Skeletal muscle satellite cell (primary cell): ENCODE data around the gene PRG3.
"Not testable (repeated sequence)": the region's sequence is repeated elsewhere in the genome, so short reads cannot be mapped to it uniquely, and the experiment has no call there.

Experiments used
- H3K27me3 ChIP-seq: 2 replicates; pipeline ENCODE4 v1.7.0; 2013; ENCODE audit warnings: low read length; ENCODE audit not compliant: control insufficient read depth, insufficient read depth
- H3K36me3 ChIP-seq: 2 replicates; pipeline ENCODE4 v1.7.0; 2013; ENCODE audit warnings: mild to moderate bottlenecking, control low read depth, low read length; ENCODE audit not compliant: insufficient read depth
- H3K4me1 ChIP-seq: 2 replicates; pipeline ENCODE4 v1.7.0; 2013; ENCODE audit warnings: low read length; ENCODE audit not compliant: control insufficient read depth, insufficient read depth
- H3K4me2 ChIP-seq: 2 replicates; pipeline ENCODE4 v1.7.0; 2013; ENCODE audit warnings: mild to moderate bottlenecking, low read length
- H3K4me3 ChIP-seq: 2 replicates; pipeline ENCODE4 v1.7.0; 2013; ENCODE audit warnings: low read length
- H3K9ac ChIP-seq: 2 replicates; pipeline ENCODE4 v1.7.0; 2013; ENCODE audit warnings: mild to moderate bottlenecking, low read depth, low read length, moderate library complexity
- H3K9me3 ChIP-seq: replicated peaks from 2 replicates; pipeline ENCODE4 v1.7.0; 2013; ENCODE audit warnings: mild to moderate bottlenecking, control low read depth, low read length

Gene PRG3

DNA sequence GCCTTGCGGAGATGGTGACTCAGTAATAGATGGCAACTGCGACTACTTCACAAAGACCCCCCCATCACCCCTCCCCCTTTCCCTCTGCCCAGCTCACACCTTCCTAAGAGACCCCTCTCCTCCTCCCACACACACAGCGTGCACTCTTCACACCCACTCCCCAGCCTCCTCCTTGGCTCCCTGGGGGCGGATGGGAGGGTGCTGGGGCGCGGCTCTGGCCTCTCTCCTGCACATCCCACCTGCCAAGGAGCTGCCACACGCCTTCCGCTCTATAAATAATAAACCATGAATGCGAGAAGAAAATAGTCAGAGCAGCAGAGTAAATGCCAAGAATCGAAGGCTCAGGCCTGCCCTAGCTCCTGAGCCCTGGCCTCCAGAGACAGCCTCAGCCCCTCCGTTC lies 38.2 kb downstream of the PRG3 start:
- H3K9ac ChIP-seq: no peak overlapping the region
- H3K4me1 ChIP-seq: no peaks in the 10 kb centered on the region
- H3K36me3 ChIP-seq: no peaks in the 10 kb centered on the region
- no peaks in the 10 kb centered on the region for H3K9me3 ChIP-seq
- no peak overlapping the region for H3K4me2 ChIP-seq
- H3K4me3 ChIP-seq: no peak overlapping the region
- peaks cover 26% of the 10 kb centered on the region for H3K27me3 ChIP-seq

DNA sequence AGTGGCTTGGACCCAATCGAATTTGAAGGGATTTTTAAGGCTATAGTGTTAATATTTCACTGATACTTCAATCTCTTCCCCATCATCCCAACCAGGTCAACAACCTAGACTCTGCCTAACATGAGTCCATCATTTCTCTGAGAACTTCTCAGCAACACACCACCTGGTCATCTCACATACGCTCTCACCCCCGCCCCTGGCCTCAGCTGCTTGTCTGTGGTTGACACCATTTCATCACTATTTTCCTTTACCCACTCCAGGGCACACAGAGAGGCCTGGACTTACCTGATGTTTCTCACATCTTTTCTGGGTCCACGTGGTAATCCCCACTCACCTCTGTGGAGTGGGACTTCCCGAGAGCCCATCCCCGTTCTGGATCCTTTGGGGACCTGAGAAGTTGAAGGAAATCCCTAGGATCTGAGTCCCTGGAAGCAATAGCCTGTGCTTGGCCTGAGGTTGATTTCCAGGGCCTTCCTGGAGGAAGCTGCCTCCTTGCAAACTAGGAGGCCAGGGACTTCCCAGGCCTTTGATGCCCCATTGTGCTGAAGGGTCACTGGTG lies 39.6 kb downstream of the PRG3 start:
- H3K9ac ChIP-seq: no peak overlapping the region
- no peak overlapping the region for H3K4me3 ChIP-seq
- no peak overlapping the region for H3K4me2 ChIP-seq
- H3K9me3 ChIP-seq: no peaks in the 10 kb centered on the region
- H3K27me3 ChIP-seq: peaks cover 26% of the 10 kb centered on the region
- no peaks in the 10 kb centered on the region for H3K36me3 ChIP-seq
- peaks cover 3% of the 10 kb centered on the region for H3K4me1 ChIP-seq

DNA sequence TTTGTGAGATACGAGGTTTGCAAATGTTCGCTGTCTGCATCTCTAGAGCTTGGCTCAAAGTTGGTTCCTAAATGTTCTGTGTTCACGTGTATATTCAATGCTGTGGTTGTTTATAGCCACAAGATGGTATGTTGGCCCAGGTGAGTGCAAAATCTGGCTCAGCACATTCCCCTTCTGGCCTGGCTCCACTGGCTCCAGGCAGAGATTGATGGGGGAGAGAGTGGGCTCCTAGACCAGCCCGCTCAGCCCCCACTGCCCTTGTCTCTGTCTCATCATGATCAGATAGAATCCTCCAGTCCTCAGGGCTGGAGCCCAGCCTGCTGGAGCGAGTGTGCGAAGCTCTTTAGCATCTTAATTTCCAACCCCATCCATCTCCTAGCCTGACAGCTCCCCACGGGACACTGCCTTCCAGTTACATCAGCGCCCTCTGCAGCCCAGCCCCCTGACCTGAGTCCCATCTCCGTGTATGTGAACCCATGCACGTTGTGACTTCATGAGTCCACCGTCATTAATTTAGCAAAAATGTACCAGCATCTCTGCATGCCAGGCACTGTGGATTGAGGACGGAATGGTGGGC lies 40.8 kb downstream of the PRG3 start:
- Histone ChIP-seq H3K4me3 (no peak overlapping the region), H3K4me1 (peaks cover 7% of the 10 kb centered on the region), H3K9ac (no peak overlapping the region), H3K27me3 (peaks cover 26% of the 10 kb centered on the region), H3K36me3 (no peaks in the 10 kb centered on the region), H3K4me2 (no peak overlapping the region), H3K9me3 (no peaks in the 10 kb centered on the region)

DNA sequence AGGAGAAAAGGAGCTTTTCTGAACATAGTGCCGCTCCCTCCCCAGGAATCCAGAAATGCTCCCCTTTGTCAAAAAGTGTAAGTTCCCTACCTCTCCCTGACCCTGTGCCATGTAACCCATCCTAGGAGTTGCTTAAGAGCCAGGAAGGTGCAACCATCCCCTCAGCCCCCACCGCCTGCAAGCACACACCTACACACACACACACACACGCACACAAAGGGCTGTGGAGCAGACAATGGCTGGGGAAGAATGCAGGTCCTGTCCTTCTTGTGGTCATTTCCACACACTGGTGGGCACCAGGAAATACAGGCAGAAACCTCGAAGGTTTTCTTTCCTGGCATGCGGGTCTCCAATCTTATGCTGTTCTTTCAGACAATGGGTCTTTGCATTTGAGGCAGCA lies 41.6 kb downstream of the PRG3 start:
- no peak overlapping the region for H3K9ac ChIP-seq
- H3K4me2 ChIP-seq: no peak overlapping the region
- H3K4me3 ChIP-seq: no peak overlapping the region
- peaks cover 3% of the 10 kb centered on the region for H3K36me3 ChIP-seq
- peaks cover 15% of the 10 kb centered on the region for H3K4me1 ChIP-seq
- H3K27me3 ChIP-seq: peaks cover 26% of the 10 kb centered on the region
- no peaks in the 10 kb centered on the region for H3K9me3 ChIP-seq

DNA sequence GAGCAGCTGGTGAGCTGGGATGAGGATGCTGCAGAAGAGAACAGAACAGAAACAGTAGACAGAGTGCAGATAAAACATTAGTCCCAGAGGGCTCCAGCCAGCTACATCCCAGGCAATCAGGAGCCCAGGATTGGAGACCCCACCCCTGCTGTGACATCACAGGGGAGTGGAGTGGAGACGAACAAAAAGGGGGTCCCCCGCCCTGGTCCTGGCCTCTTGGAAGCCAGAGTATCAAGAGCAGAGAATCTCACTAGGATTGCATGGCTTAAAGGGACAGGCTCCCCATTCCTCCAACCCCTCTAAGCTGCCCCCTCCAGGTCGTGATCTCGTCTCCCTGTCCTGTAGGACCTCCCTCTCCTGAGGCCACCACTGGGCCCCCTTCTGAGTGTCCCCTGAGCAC lies 42.8 kb downstream of the PRG3 start, which contains the start of gene P2RX3:
Gene P2RX3 (plus strand): TSS at position 211 of the 400 bp plus-strand sequence. CDS start 199 bp downstream, outside the sequence.
- no peak within 1 kb of the TSS for H3K9ac ChIP-seq
- no peaks in the 10 kb centered on the region for H3K9me3 ChIP-seq
- H3K36me3 ChIP-seq: peaks cover 12% of the 10 kb centered on the region
- no peak within 1 kb of the TSS for H3K4me3 ChIP-seq
- peaks cover 18% of the 10 kb centered on the region for H3K4me1 ChIP-seq
- H3K4me2 ChIP-seq: no peak within 1 kb of the TSS
- H3K27me3 ChIP-seq: peaks cover 26% of the 10 kb centered on the region

DNA sequence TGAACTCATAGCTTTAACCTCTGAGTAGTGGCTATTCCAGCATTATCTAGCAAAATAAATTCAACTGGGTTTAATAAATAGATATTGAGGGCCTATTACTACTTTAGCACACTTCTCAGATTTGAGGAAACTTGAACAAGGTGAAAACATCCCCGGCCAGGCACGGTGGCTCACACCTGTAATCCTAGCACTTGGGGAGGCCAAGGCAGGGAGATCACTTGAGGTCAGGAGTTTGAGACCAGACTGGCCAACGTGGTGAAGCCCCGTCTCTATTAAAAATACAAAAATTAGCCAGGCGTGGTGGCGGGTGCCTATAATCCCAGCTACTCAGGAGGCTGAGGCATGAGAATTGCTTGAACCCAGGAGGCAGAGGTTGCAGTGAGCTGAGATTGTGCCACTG lies 44.1 kb downstream of the PRG3 start:
- peaks cover 26% of the 10 kb centered on the region for H3K27me3 ChIP-seq
- not testable (repeated sequence) for H3K4me3 ChIP-seq, H3K9ac ChIP-seq

DNA sequence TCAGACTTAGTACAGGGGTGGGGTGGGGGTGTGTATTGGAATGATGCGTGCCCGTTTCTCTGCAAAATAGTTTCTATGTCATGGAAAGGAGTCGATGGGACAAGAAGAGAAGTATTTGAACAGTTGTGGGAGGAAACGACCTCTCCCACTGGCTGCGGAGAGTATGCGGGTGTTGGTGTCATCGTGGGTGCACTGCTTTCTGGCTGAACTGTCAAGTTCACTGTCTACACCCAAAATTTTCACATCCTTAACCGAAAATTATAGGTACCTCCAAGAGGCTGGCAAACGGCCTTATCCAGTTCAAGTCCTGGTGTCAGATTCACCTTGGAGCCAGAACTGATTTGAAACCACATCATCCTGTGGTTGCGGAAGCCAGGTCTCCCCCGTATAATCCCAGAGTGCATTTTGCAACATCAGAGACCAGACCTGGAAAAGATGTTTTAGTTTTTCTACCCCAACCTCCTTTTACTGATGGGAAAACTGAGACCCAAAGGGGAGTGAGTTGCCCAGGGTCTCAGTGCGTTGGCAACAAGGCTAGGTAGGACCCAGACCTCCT lies 44.8 kb downstream of the PRG3 start:
- peaks cover 18% of the 10 kb centered on the region for H3K4me1 ChIP-seq
- H3K36me3 ChIP-seq: peaks cover 31% of the 10 kb centered on the region
- H3K4me3 ChIP-seq: peak overlapping the region; percentile 83

More for the DNA sequence above, 44.1 kb downstream of the PRG3 start:
- H3K9me3 ChIP-seq, H3K4me2 ChIP-seq: not testable (repeated sequence)
- Histone ChIP-seq H3K36me3 (peaks cover 24% of the 10 kb centered on the region), H3K4me1 (peaks cover 18% of the 10 kb centered on the region)

DNA sequence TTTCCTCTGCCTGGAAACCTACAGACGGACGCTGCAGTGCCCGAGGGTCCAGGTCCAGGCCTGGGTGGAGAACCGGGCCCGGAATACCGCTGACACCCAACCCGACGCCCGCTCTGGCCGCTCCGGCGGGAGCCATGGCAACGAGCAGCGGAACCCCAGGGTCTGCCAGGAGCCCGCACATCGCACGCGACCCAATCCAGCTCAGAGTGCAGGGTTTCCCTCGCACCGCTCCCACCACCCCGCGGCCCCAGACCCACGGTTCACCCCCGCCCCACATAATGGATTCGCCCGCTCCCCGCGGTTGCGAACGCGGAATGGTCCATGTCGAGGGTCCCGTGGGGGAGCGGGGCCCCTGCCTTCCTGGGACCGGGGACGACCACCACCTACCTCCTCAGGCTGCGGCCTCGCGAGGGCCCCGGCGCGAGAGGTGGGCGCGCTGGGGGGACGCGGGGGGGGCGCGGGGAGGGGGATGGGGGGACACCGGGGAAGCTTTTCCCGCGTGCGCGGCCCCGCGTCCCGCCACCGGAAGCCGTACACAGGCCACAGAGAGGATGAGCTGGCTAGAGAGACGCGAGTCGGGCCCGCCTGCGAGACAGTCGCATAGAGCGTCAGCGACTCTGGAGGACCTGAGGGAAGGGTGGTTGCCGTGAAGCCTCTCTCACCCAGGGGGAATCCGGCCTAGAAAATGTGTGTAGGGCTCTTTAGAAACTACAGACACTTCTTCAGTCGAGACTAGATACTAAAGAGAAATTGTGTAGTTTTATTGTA lies 45.4 kb downstream of the PRG3 start, which contains the start of gene SSRP1:
Gene SSRP1 (minus strand): TSS at position 550 of the 768 bp plus-strand sequence. CDS start 771 bp downstream, outside the sequence.
- peaks cover 18% of the 10 kb centered on the region for H3K4me1 ChIP-seq
- H3K27me3 ChIP-seq: peaks cover 18% of the 10 kb centered on the region
- H3K4me3 ChIP-seq: peak within 1 kb of the TSS; percentile 83
- H3K9me3 ChIP-seq: no peaks in the 10 kb centered on the region
- peaks cover 37% of the 10 kb centered on the region for H3K36me3 ChIP-seq
- H3K4me2 ChIP-seq: peak within 1 kb of the TSS; percentile 92
- H3K9ac ChIP-seq: peak within 1 kb of the TSS; percentile 90

More for the DNA sequence above, 44.8 kb downstream of the PRG3 start:
- H3K9ac ChIP-seq: peak overlapping the region; percentile 89
- peaks cover 24% of the 10 kb centered on the region for H3K27me3 ChIP-seq
- peak overlapping the region; percentile 92 for H3K4me2 ChIP-seq
- no peaks in the 10 kb centered on the region for H3K9me3 ChIP-seq

DNA sequence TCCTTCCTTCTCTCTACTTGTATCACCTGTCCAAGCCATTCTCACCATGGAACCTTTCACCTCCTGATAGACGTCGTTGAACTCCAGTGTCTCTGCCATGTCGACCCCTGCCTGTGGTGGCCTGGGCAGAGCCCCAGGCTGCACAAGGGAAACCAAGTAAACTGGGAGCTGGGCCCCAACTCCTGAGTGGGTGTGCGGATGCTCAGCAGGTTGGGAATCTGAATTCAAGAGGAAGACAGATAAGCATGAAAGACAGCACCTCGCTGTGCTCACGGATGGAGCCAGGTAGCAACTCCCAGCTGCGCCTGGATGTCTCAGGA lies 46.0 kb downstream of the PRG3 start:
- peaks cover 42% of the 10 kb centered on the region for H3K36me3 ChIP-seq
- no peaks in the 10 kb centered on the region for H3K9me3 ChIP-seq

DNA sequence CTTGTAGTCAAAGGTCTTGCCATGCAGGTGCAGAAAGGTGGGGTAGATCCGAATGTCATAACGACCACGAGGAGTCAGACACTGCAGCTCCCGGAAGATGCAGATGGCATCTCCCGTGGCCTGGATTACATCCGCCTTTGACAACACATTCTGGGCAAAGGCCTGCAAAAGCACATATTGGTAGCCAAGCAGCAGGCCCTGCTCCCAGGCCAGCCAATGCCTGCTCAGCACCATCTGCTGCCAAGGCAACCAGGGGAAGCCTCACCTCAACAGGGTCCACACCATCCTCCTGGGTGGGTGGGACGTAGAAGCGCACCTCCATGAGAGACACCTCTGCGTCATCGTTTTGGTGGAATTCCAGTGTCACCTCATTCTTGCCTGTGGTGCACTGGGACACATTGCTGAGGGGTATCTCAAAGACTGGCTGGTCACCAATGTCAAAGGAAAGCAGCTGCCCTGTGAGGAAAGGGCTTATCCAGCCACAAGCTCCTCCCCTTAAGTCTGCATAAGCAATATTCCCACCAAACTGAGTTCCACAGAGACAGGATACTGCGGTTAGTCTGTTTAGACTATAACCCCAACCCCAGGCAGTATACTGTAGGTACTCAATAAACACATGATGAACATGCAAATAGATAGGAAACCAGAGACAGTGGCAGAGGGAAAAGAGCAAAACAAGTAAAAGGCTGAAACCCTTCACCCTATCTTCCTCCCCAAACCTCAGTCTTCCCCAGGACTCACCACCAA lies 48.1 kb downstream of the PRG3 start:
- no peak overlapping the region for H3K4me2 ChIP-seq
- peaks cover 63% of the 10 kb centered on the region for H3K36me3 ChIP-seq
- H3K9ac ChIP-seq: no peak overlapping the region
- H3K27me3 ChIP-seq: no peaks in the 10 kb centered on the region
- H3K9me3 ChIP-seq: no peaks in the 10 kb centered on the region
- H3K4me1 ChIP-seq: peaks cover 18% of the 10 kb centered on the region
- no peak overlapping the region for H3K4me3 ChIP-seq

More for the DNA sequence above, 46.0 kb downstream of the PRG3 start:
- H3K4me2 ChIP-seq: peak overlapping the region; percentile 92
- peaks cover 15% of the 10 kb centered on the region for H3K27me3 ChIP-seq
- H3K4me3 ChIP-seq: peak overlapping the region; percentile 83
- H3K9ac ChIP-seq: peak overlapping the region; percentile 90
- H3K4me1 ChIP-seq: peaks cover 18% of the 10 kb centered on the region

DNA sequence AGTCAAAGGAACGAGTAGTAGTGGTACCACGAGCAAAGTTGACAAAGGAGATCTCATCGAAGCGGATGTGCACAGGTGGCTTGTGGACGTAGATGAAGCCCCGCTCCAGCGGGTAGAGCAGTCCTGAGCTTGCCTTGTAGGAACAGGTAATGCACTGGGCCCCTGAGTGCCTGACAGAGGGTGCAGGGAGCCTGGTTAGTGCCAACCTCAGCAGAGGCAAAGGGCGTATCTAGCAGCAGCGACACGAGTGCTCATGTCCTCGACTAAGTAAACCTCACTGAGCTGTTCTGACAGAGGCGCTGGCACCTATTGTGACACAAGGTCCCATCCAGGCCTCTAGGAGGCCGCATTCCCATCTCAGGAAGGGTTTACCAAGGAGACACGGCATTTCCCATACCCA lies 49.2 kb downstream of the PRG3 start:
- no peaks in the 10 kb centered on the region for H3K27me3 ChIP-seq
- H3K36me3 ChIP-seq: peaks cover 75% of the 10 kb centered on the region
- H3K9me3 ChIP-seq: no peaks in the 10 kb centered on the region
- H3K4me2 ChIP-seq: no peak overlapping the region
- H3K4me1 ChIP-seq: peaks cover 18% of the 10 kb centered on the region
- H3K4me3 ChIP-seq: no peak overlapping the region
- H3K9ac ChIP-seq: no peak overlapping the region
